HEK293 (cell line): ENCODE data around the gene HDDC2.

Source experiments
- OVOL3 ChIP-seq: fragments of 450-650 bp; formaldehyde crosslinking; IDR thresholded peaks from 2 replicates; pipeline ENCODE4 v1.5.1; 2016; ENCODE audit warnings: missing biosample characterization, missing genetic modification characterization
- ZBTB1 ChIP-seq: fragments of 450-650 bp; formaldehyde crosslinking; IDR thresholded peaks from 2 replicates; pipeline ENCODE4 v1.5.1; 2016; ENCODE audit warnings: missing biosample characterization, missing genetic modification characterization
- ZFP37 ChIP-seq: fragments of 450-650 bp; formaldehyde crosslinking; IDR thresholded peaks from 2 replicates; pipeline ENCODE4 v1.5.1; 2016; ENCODE audit warnings: missing biosample characterization, missing genetic modification characterization
- ZNF157 ChIP-seq: fragments of 450-650 bp; formaldehyde crosslinking; IDR thresholded peaks from 2 replicates; pipeline ENCODE4 v1.5.1; 2016; ENCODE audit warnings: missing biosample characterization, missing genetic modification characterization
- ZNF19 ChIP-seq: fragments of 450-650 bp; formaldehyde crosslinking; IDR thresholded peaks from 2 replicates; pipeline ENCODE4; 2016; ENCODE audit warnings: missing biosample characterization, missing genetic modification characterization, low read depth
- ZNF394 ChIP-seq: fragments of 450-650 bp; formaldehyde crosslinking; IDR thresholded peaks from 2 replicates; pipeline ENCODE4 v1.5.1; 2016; ENCODE audit warnings: missing biosample characterization, missing genetic modification characterization, mild to moderate bottlenecking, moderate library complexity, borderline replicate concordance
- ZNF664 ChIP-seq: fragments of 450-650 bp; formaldehyde crosslinking; IDR thresholded peaks from 2 replicates; pipeline ENCODE4 v1.5.1; 2016; ENCODE audit warnings: missing biosample characterization, missing genetic modification characterization
- TF ChIP-seq, protein P1 (sequence below): fragments of 450-650 bp; formaldehyde crosslinking; IDR thresholded peaks from 2 replicates; pipeline ENCODE4 v1.5.1; 2016; ENCODE audit warnings: missing biosample characterization, missing genetic modification characterization
- TF ChIP-seq, protein P2 (sequence below): fragments of 450-650 bp; formaldehyde crosslinking; IDR thresholded peaks from 2 replicates; pipeline ENCODE4 v1.5.1; 2016; ENCODE audit warnings: missing biosample characterization, missing genetic modification characterization

DNA sequence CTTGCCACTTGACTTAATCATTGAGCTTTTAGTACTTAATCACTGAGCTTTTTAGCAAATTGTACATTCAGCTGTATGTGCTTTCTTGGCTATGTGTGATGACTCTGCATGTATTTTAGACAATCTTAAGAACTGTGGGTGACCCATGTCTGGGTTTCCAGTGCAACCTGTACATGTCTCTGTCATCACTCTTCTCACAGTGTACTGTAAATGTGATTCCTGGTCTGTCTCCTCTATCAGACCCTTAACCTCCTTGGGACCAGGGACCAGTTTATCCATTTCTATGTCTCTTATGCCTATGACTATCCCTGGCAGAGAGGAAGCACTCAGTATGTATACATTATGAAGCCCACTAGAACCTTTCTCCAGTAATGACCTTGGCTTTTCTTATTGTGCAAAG is 36.6 kb upstream of the HDDC2 start:
- TF ChIP-seq ZFP37: no peak
- TF ChIP-seq OVOL3: no peak
- no peak for TF ChIP-seq ZBTB1 (tag by site-specific recombination)
- TF ChIP-seq, protein P1, sequence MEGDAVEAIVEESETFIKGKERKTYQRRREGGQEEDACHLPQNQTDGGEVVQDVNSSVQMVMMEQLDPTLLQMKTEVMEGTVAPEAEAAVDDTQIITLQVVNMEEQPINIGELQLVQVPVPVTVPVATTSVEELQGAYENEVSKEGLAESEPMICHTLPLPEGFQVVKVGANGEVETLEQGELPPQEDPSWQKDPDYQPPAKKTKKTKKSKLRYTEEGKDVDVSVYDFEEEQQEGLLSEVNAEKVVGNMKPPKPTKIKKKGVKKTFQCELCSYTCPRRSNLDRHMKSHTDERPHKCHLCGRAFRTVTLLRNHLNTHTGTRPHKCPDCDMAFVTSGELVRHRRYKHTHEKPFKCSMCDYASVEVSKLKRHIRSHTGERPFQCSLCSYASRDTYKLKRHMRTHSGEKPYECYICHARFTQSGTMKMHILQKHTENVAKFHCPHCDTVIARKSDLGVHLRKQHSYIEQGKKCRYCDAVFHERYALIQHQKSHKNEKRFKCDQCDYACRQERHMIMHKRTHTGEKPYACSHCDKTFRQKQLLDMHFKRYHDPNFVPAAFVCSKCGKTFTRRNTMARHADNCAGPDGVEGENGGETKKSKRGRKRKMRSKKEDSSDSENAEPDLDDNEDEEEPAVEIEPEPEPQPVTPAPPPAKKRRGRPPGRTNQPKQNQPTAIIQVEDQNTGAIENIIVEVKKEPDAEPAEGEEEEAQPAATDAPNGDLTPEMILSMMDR (tag by site-specific recombination): no peak
- no peak for TF ChIP-seq ZNF664 (tag by site-specific recombination)
- TF ChIP-seq, protein P2, sequence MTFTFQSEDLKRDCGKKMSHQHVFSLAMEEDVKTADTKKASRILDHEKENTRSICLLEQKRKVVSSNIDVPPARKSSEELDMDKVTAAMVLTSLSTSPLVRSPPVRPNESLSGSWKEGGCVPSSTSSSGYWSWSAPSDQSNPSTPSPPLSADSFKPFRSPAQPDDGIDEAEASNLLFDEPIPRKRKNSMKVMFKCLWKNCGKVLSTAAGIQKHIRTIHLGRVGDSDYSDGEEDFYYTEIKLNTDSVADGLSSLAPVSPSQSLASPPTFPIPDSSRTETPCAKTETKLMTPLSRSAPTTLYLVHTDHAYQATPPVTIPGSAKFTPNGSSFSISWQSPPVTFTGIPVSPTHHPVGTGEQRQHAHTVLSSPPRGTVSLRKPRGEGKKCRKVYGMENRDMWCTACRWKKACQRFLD (tag by site-specific recombination): no peak
- TF ChIP-seq ZNF394 (tag by site-specific recombination): no peak
- TF ChIP-seq ZNF157 (tag by site-specific recombination): no peak
- no peak for TF ChIP-seq ZNF19
